Astrocyte (in vitro differentiated cells and primary cell): ENCODE data around the gene STK32B.

ENCODE experiments used
- EZH2 ChIP-seq: IDR thresholded peaks from 2 replicates; pipeline ENCODE4 v1.6.1; 2012; ENCODE audit warnings: mild to moderate bottlenecking, low read length, inconsistent platforms; ENCODE audit not compliant: insufficient read depth
- TF ChIP-seq, protein P1 (sequence below): IDR thresholded peaks from 2 replicates; pipeline ENCODE4 v1.5.1; 2011; ENCODE audit warnings: low read depth, mild to moderate bottlenecking, inconsistent platforms, low read length, moderate library complexity; ENCODE audit not compliant: insufficient read depth

- TF ChIP-seq, protein P1, sequence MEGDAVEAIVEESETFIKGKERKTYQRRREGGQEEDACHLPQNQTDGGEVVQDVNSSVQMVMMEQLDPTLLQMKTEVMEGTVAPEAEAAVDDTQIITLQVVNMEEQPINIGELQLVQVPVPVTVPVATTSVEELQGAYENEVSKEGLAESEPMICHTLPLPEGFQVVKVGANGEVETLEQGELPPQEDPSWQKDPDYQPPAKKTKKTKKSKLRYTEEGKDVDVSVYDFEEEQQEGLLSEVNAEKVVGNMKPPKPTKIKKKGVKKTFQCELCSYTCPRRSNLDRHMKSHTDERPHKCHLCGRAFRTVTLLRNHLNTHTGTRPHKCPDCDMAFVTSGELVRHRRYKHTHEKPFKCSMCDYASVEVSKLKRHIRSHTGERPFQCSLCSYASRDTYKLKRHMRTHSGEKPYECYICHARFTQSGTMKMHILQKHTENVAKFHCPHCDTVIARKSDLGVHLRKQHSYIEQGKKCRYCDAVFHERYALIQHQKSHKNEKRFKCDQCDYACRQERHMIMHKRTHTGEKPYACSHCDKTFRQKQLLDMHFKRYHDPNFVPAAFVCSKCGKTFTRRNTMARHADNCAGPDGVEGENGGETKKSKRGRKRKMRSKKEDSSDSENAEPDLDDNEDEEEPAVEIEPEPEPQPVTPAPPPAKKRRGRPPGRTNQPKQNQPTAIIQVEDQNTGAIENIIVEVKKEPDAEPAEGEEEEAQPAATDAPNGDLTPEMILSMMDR: no peak
- TF ChIP-seq EZH2: no peak
Observed at GRCh38 chr4:5026371-5026770, 24.9 kb upstream of the STK32B start.
